Hepatocyte (in vitro differentiated cells): ENCODE measurements around the gene WTIP. TPM values are rescaled to one million over a fixed set of nuclear protein-coding genes. Genes with fewer than 3 reads are reported as not detected.

Source experiments
- DNase-seq: peaks from one replicate; pipeline ENCODE4 v3.0.0-alpha.2; 2016; ENCODE audit warnings: low spot score
- H2AFZ ChIP-seq: fragments of 200-600 bp; sonication (generic); 2 replicates; pipeline ENCODE4 v1.6.0; 2016; ENCODE audit warnings: antibody characterized with exemption, mild to moderate bottlenecking
- H3K27ac ChIP-seq: fragments of 200-600 bp; sonication (generic); 2 replicates; pipeline ENCODE4 v1.5.1; 2016; ENCODE audit warnings: mild to moderate bottlenecking
- H3K27me3 ChIP-seq: fragments of 200-600 bp; sonication (generic); 2 replicates; pipeline ENCODE4 v1.6.1; 2016
- H3K36me3 ChIP-seq: fragments of 200-600 bp; sonication (generic); replicated peaks from 2 replicates; pipeline ENCODE4 v1.5.1; 2016; ENCODE audit warnings: low read depth; ENCODE audit not compliant: insufficient read depth
- H3K4me1 ChIP-seq: fragments of 200-600 bp; sonication (generic); 2 replicates; pipeline ENCODE4 v1.5.1; 2016; ENCODE audit warnings: mild to moderate bottlenecking, moderate library complexity; ENCODE audit not compliant: insufficient read depth
- H3K4me2 ChIP-seq: fragments of 200-600 bp; sonication (generic); 2 replicates; pipeline ENCODE4 v1.6.0; 2016
- H3K4me3 ChIP-seq: fragments of 200-600 bp; sonication (generic); 2 replicates; pipeline ENCODE4 v1.5.1; 2016; ENCODE audit warnings: mild to moderate bottlenecking
- H3K79me2 ChIP-seq: fragments of 200-600 bp; sonication (generic); 2 replicates; pipeline ENCODE4 v1.6.0; 2017; ENCODE audit warnings: mild to moderate bottlenecking
- H3K9me2 ChIP-seq: fragments of 200-600 bp; sonication (generic); replicated peaks from 2 replicates; pipeline ENCODE4 v1.6.0; 2017; ENCODE audit warnings: mild to moderate bottlenecking; ENCODE audit not compliant: insufficient read depth
- H3K9me3 ChIP-seq: fragments of 200-600 bp; sonication (generic); 2 replicates; pipeline ENCODE4 v1.5.1; 2016; ENCODE audit warnings: low read depth, mild to moderate bottlenecking
- H4K20me1 ChIP-seq: fragments of 200-600 bp; sonication (generic); 2 replicates; pipeline ENCODE4 v1.6.0; 2016; ENCODE audit warnings: mild to moderate bottlenecking; ENCODE audit not compliant: insufficient read depth, poor library complexity, severe bottlenecking
- EZH2 ChIP-seq: fragments of 200-600 bp; sonication (generic); IDR thresholded peaks from 2 replicates; pipeline ENCODE4 v1.6.1; 2016; ENCODE audit warnings: antibody characterized with exemption, mild to moderate bottlenecking, borderline replicate concordance
- EZH2phosphoT487 ChIP-seq: fragments of 200-600 bp; sonication (generic); IDR thresholded peaks from one replicate; pipeline ENCODE4 v1.6.1; 2018; ENCODE audit warnings: antibody characterized with exemption, mild to moderate bottlenecking, low read depth, moderate library complexity; ENCODE audit not compliant: unreplicated experiment, severe bottlenecking
- WGBS: methylation state at CpG from one replicate; pipeline ENCODE4 v1.1.6; 2016; ENCODE audit warnings: low lambda C conversion rate; ENCODE audit errors: missing lambda C conversion rate; 5-methylcytosine and 5-hydroxymethylcytosine counted together
- polyA plus RNA-seq: library from polyadenylated mRNA; unstranded; fragments of >200 nt; fragmentation: Nextera tagmentation; extraction: Ambion mirVana; gene quantifications from 2 replicates; pipeline ENCODE4 v1.2.1, GENCODE V29; 2016
- total RNA-seq: library from RNA; depleted of rRNA; stranded (reverse); fragments of >200 nt; gene quantifications from 2 replicates; pipeline ENCODE4 v1.2.3, GENCODE V29; 2014
- TF ChIP-seq, protein P1 (sequence below): fragments of 200-600 bp; sonication (generic); IDR thresholded peaks from 2 replicates; pipeline ENCODE4 v1.5.1; 2016; ENCODE audit warnings: antibody characterized with exemption, mild to moderate bottlenecking; ENCODE audit not compliant: poor library complexity

Gene WTIP
- total and polyA plus RNA-seq, 2 experiments from 2014 or later, result 18.1 to 21.5 TPM

GRCh38 chr19:34502582-34503411 lies 21.2 kb downstream of the WTIP start:
- TF ChIP-seq, protein P1, sequence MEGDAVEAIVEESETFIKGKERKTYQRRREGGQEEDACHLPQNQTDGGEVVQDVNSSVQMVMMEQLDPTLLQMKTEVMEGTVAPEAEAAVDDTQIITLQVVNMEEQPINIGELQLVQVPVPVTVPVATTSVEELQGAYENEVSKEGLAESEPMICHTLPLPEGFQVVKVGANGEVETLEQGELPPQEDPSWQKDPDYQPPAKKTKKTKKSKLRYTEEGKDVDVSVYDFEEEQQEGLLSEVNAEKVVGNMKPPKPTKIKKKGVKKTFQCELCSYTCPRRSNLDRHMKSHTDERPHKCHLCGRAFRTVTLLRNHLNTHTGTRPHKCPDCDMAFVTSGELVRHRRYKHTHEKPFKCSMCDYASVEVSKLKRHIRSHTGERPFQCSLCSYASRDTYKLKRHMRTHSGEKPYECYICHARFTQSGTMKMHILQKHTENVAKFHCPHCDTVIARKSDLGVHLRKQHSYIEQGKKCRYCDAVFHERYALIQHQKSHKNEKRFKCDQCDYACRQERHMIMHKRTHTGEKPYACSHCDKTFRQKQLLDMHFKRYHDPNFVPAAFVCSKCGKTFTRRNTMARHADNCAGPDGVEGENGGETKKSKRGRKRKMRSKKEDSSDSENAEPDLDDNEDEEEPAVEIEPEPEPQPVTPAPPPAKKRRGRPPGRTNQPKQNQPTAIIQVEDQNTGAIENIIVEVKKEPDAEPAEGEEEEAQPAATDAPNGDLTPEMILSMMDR, result no peak
- no peak for TF ChIP-seq EZH2phosphoT487
- TF ChIP-seq EZH2, result no peak
- WGBS, result 94% methylated on average over 15 of the region's 15 CpGs
- H3K9me2 ChIP-seq, result no peaks in the 10 kb centered on the region
- no peak overlapping the region for H2AFZ ChIP-seq
- H3K4me2 ChIP-seq, result no peak overlapping the region
- H4K20me1 ChIP-seq, result no peaks in the 10 kb centered on the region
- H3K27ac ChIP-seq, result no peak overlapping the region
- no peaks in the 10 kb centered on the region for H3K9me3 ChIP-seq
- H3K27me3 ChIP-seq, result no peaks in the 10 kb centered on the region
- H3K4me3 ChIP-seq, result no peak overlapping the region
- H3K4me1 ChIP-seq, result peaks cover 5% of the 10 kb centered on the region
- no peak for DNase-seq
- no peaks in the 10 kb centered on the region for H3K36me3 ChIP-seq
- H3K79me2 ChIP-seq, result no peaks in the 10 kb centered on the region

- Histone ChIP-seq H3K4me2 (no peak overlapping the region), H3K4me1 (peaks cover 5% of the 10 kb centered on the region), H4K20me1 (no peaks in the 10 kb centered on the region), H3K79me2 (no peaks in the 10 kb centered on the region), H3K27me3 (no peaks in the 10 kb centered on the region), H3K9me3 (no peaks in the 10 kb centered on the region), H3K27ac (no peak overlapping the region), H3K4me3 (no peak overlapping the region), H2AFZ (no peak overlapping the region), H3K36me3 (no peaks in the 10 kb centered on the region), H3K9me2 (no peaks in the 10 kb centered on the region)
- TF ChIP-seq, protein P1, result no peak
- TF ChIP-seq EZH2, result no peak
- no peak for TF ChIP-seq EZH2phosphoT487
- DNase-seq, result no peak
- 84% methylated on average over 16 of the region's 16 CpGs for WGBS
These were observed 22.1 kb downstream of the WTIP start for GRCh38 chr19:34503531-34504272.

- H3K9me3 ChIP-seq, result no peaks in the 10 kb centered on the region
- H3K79me2 ChIP-seq, result no peaks in the 10 kb centered on the region
- no peaks in the 10 kb centered on the region for H3K27me3 ChIP-seq
- H3K27ac ChIP-seq, result no peak overlapping the region
- no peak overlapping the region for H2AFZ ChIP-seq
- TF ChIP-seq EZH2 (no peak), EZH2phosphoT487 (no peak)
- TF ChIP-seq, protein P1, result no peak
- H3K36me3 ChIP-seq, result no peaks in the 10 kb centered on the region
- H3K4me2 ChIP-seq, result no peak overlapping the region
- H4K20me1 ChIP-seq, result no peaks in the 10 kb centered on the region
- H3K4me3 ChIP-seq, result no peak overlapping the region
- peaks cover 5% of the 10 kb centered on the region for H3K4me1 ChIP-seq
- no peak for DNase-seq
- WGBS, result 69% methylated on average over 1 of the region's 6 CpGs
- no peaks in the 10 kb centered on the region for H3K9me2 ChIP-seq
These were observed 22.8 kb downstream of the WTIP start for GRCh38 chr19:34504273-34504808.
